ENCODE data around the gene IPO5.
A peak's percentile ranks its signal among the peaks of the same experiment; 100 is the strongest.
"Not testable (repeated sequence)": the region's sequence is repeated elsewhere in the genome, so short reads cannot be mapped to it uniquely, and the experiment has no call there.

Gene IPO5

DNA sequence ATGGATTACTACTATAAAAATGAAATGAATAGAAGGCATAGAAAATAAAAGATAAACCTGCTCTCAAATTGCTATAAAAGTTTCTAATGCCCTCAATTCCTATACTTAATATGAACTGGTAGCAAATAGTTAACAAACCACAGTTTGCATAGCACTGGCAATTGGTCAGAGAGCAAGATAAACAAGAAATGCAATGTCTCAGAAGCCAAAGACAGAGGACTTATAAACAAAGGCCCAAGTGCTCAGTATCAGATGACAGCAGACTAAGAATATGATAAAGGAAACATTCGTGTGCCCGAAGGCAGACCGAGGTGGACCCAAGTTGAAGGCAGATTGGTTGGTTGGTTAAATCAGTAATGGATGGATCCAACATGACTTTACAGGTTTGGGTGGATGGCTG is 50.6 kb downstream of the IPO5 start:
- Histone ChIP-seq H3K27ac (ENCODE audit: low read depth, low read length) (no peak overlapping the region), H3K4me3 (ENCODE audit: low read depth in 1 of 5, low read length in 5 of 5) (no peak overlapping the region), H3K4me1 (ENCODE audit: control insufficient read depth in 5 of 5, insufficient read depth in 5 of 5, low read length in 5 of 5) (no peaks in the 10 kb centered on the region), H3K27me3 (ENCODE audit: control insufficient read depth in 5 of 5, insufficient read depth in 4 of 5, low read length in 5 of 5) (no peaks in the 10 kb centered on the region), H3K9me3 (ENCODE audit: control insufficient read depth in 5 of 5, low read length in 5 of 5) (no peaks in the 10 kb centered on the region), H3K36me3 (ENCODE audit: control insufficient read depth in 5 of 5, insufficient read depth in 5 of 5, low read length in 5 of 5) (peaks cover 51 to 85% (median 69%) of the 10 kb centered on the region in 5 donors), H3K9ac (ENCODE audit: low read length in 5 of 5) (no peak overlapping the region)

DNA sequence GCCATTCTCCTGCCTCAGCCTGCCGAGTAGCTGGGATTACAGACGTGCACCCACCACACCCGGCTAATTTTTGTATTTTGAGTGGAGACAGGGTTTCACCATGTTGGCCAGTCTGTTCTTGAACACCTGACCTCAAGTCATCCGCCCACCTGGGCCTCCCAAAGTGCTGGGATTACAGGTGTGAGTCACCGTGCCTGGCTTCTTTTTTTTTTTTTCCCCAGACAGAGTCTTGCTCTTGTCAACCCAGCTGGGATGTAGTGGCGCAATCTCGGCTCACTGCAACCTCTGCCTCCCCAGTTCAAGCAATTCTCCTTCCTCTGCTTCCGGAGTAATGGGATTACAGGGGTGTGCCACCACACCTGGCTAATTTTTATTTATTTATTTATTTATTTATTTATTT is 51.5 kb downstream of the IPO5 start:
- H3K9me3 ChIP-seq (ENCODE audit: control insufficient read depth in 5 of 5, low read length in 5 of 5); H3K27me3 ChIP-seq (ENCODE audit: control insufficient read depth in 5 of 5, insufficient read depth in 4 of 5, low read length in 5 of 5); H3K9ac ChIP-seq (ENCODE audit: low read length in 5 of 5); H3K4me1 ChIP-seq (ENCODE audit: control insufficient read depth in 5 of 5, insufficient read depth in 5 of 5, low read length in 5 of 5); H3K4me3 ChIP-seq (ENCODE audit: low read depth in 1 of 5, low read length in 5 of 5); H3K27ac ChIP-seq (ENCODE audit: low read depth, low read length): not testable (repeated sequence)
- H3K36me3 ChIP-seq (ENCODE audit: control insufficient read depth in 5 of 5, insufficient read depth in 5 of 5, low read length in 5 of 5) = peaks cover 56 to 88% (median 74%) of the 10 kb centered on the region in 5 donors

DNA sequence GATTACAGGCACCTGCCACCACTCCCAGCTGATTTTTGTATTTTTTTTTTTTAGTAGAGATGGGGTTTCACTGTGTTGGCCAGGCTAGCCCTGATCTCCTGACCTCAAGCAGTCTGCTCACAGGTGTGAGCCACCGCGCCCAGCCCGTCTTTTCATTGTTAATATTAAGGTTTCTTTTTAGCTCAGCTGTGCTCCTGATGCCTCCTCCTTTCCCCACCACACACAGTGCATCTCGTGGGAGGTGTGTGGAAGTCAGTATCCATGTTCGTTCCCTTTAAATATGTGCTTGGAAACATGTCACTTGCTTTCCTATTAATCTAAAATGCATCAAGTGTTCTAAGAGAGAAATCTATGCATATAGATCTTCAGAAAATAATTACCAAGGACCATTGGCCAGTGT is 53.5 kb downstream of the IPO5 start:
- H3K9ac ChIP-seq (ENCODE audit: low read length in 5 of 5) = no peak overlapping the region
- no peak overlapping the region for H3K27ac ChIP-seq (ENCODE audit: low read depth, low read length)
- no peak overlapping the region for H3K4me3 ChIP-seq (ENCODE audit: low read depth in 1 of 5, low read length in 5 of 5)
- no peaks in the 10 kb centered on the region for H3K4me1 ChIP-seq (ENCODE audit: control insufficient read depth in 5 of 5, insufficient read depth in 5 of 5, low read length in 5 of 5)
- peaks cover 66 to 89% (median 74%) of the 10 kb centered on the region in 5 donors for H3K36me3 ChIP-seq (ENCODE audit: control insufficient read depth in 5 of 5, insufficient read depth in 5 of 5, low read length in 5 of 5)
- H3K9me3 ChIP-seq (ENCODE audit: control insufficient read depth in 5 of 5, low read length in 5 of 5) = no peaks in the 10 kb centered on the region
- H3K27me3 ChIP-seq (ENCODE audit: control insufficient read depth in 5 of 5, insufficient read depth in 4 of 5, low read length in 5 of 5) = no peaks in the 10 kb centered on the region

DNA sequence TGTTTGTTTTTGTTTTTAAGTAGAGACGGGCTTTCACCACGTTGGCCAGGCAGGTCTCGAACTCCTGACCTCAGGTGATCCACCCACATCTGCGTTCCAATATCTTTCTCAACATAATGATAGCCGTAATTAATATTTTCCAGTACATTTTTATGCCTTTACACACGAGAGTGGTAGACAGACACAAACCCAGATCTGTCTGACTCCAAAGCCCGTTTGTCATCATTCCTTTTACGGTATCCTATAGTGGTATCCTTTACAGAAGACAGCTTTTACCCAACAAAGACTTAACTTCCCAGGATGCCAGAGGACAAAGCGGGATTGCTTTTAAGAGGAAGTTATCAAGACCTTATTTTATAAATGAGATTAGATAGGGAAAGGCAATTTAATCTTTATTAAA is 59.8 kb downstream of the IPO5 start:
- Histone ChIP-seq H3K27me3 (ENCODE audit: control insufficient read depth in 5 of 5, insufficient read depth in 4 of 5, low read length in 5 of 5) (no peaks in the 10 kb centered on the region), H3K9me3 (ENCODE audit: control insufficient read depth in 5 of 5, low read length in 5 of 5) (no peaks in the 10 kb centered on the region), H3K9ac (ENCODE audit: low read length in 5 of 5) (no peak overlapping the region), H3K27ac (ENCODE audit: low read depth, low read length) (no peak overlapping the region), H3K4me3 (ENCODE audit: low read depth in 1 of 5, low read length in 5 of 5) (no peak overlapping the region), H3K36me3 (ENCODE audit: control insufficient read depth in 5 of 5, insufficient read depth in 5 of 5, low read length in 5 of 5) (peaks cover 55 to 84% (median 64%) of the 10 kb centered on the region in 5 donors), H3K4me1 (ENCODE audit: control insufficient read depth in 5 of 5, insufficient read depth in 5 of 5, low read length in 5 of 5) (no peaks in the 10 kb centered on the region)

DNA sequence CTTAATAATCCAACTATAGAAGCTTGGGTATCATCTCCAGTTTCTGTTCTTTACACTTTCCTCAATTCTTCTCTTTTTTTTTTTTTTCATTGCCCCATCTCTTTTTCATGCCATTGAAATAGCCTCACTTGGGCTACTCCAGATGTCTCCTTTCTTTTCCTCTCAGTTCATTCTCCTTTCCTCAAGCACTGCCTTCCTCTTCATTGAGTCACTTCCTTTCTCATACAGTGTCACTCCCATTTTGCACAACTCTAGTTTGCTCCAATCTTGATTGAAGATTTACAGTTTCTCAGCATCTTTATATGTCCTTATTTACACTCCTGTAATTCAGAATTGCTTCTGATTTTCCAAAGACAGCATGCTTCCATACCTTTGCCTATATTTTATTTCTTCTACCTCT is 61.3 kb downstream of the IPO5 start:
- H3K4me1 ChIP-seq (ENCODE audit: control insufficient read depth in 5 of 5, insufficient read depth in 5 of 5, low read length in 5 of 5) = no peaks in the 10 kb centered on the region
- H3K4me3 ChIP-seq (ENCODE audit: low read depth in 1 of 5, low read length in 5 of 5) = no peak overlapping the region
- no peak overlapping the region for H3K27ac ChIP-seq (ENCODE audit: low read depth, low read length)
- H3K27me3 ChIP-seq (ENCODE audit: control insufficient read depth in 5 of 5, insufficient read depth in 4 of 5, low read length in 5 of 5) = no peaks in the 10 kb centered on the region
- no peaks in the 10 kb centered on the region for H3K9me3 ChIP-seq (ENCODE audit: control insufficient read depth in 5 of 5, low read length in 5 of 5)
- no peak overlapping the region for H3K9ac ChIP-seq (ENCODE audit: low read length in 5 of 5)
- peaks cover 55 to 84% (median 60%) of the 10 kb centered on the region in 5 donors for H3K36me3 ChIP-seq (ENCODE audit: control insufficient read depth in 5 of 5, insufficient read depth in 5 of 5, low read length in 5 of 5)

DNA sequence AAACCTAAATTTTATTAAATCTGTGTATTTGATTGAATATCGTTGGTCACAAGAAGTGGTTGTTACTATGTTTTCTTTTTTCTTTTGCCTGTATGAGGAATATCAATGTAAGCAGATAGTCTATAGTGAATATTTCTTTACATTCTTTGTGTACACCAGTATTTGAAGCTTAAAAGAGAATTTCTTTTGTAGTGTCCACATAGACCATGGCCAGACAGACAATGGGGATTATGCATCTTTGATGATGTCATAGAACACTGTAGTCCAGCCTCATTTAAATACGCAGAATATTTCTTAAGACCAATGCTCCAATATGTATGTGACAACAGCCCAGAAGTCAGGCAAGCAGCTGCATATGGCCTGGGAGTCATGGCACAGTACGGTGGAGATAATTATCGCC is 64.8 kb downstream of the IPO5 start:
- Histone ChIP-seq H3K4me3 (ENCODE audit: low read depth in 1 of 5, low read length in 5 of 5) (no peak overlapping the region), H3K9me3 (ENCODE audit: control insufficient read depth in 5 of 5, low read length in 5 of 5) (no peaks in the 10 kb centered on the region), H3K27me3 (ENCODE audit: control insufficient read depth in 5 of 5, insufficient read depth in 4 of 5, low read length in 5 of 5) (no peaks in the 10 kb centered on the region), H3K36me3 (ENCODE audit: control insufficient read depth in 5 of 5, insufficient read depth in 5 of 5, low read length in 5 of 5) (peaks cover 47 to 76% (median 54%) of the 10 kb centered on the region in 5 donors), H3K4me1 (ENCODE audit: control insufficient read depth in 5 of 5, insufficient read depth in 5 of 5, low read length in 5 of 5) (no peaks in the 10 kb centered on the region), H3K9ac (ENCODE audit: low read length in 5 of 5) (no peak overlapping the region), H3K27ac (ENCODE audit: low read depth, low read length) (no peak overlapping the region)

DNA sequence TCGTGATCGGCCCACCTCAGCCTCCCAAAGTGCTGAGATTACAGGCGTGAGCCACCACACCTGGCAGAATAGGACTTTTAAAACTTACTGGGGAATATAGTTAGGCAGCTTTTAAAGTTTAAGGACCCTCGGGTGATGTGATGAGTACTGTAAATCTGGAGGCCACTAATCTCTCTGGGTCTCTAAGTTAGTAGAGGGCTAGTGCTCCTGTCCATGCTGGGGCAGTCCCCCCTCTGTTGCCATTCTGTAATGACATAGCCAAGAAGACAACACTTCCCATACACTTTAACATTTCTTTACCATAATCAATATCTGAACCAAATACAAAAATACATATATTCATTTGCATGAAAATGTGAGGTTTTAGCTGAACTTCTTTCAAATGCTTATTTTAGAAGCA is 65.7 kb downstream of the IPO5 start:
- no peak overlapping the region for H3K9ac ChIP-seq (ENCODE audit: low read length in 5 of 5)
- no peaks in the 10 kb centered on the region for H3K4me1 ChIP-seq (ENCODE audit: control insufficient read depth in 5 of 5, insufficient read depth in 5 of 5, low read length in 5 of 5)
- peaks cover 41 to 71% (median 54%) of the 10 kb centered on the region in 5 donors for H3K36me3 ChIP-seq (ENCODE audit: control insufficient read depth in 5 of 5, insufficient read depth in 5 of 5, low read length in 5 of 5)
- no peak overlapping the region for H3K4me3 ChIP-seq (ENCODE audit: low read depth in 1 of 5, low read length in 5 of 5)
- H3K9me3 ChIP-seq (ENCODE audit: control insufficient read depth in 5 of 5, low read length in 5 of 5) = no peaks in the 10 kb centered on the region
- H3K27me3 ChIP-seq (ENCODE audit: control insufficient read depth in 5 of 5, insufficient read depth in 4 of 5, low read length in 5 of 5) = no peaks in the 10 kb centered on the region
- H3K27ac ChIP-seq (ENCODE audit: low read depth, low read length) = no peak overlapping the region

DNA sequence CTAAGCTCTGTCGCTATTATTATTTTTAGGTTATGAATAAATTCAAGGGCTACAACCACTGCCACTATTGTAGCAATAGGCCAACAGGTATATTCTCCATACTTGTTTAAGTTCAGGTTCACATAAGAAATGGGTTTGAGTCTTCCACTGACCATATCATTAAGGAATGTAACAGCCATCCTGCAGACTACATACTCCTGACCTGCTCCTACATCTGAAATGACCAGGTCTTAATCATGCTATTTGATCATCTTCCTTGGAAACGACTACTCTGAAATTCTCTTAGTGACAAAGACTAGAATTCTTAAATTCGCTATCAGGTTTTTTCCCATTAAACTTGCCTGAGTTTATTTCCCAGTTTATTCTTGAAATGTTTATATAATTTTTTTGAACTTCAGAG is 66.8 kb downstream of the IPO5 start:
- Histone ChIP-seq H3K27ac (ENCODE audit: low read depth, low read length) (no peak overlapping the region), H3K4me1 (ENCODE audit: control insufficient read depth in 5 of 5, insufficient read depth in 5 of 5, low read length in 5 of 5) (no peaks in the 10 kb centered on the region), H3K4me3 (ENCODE audit: low read depth in 1 of 5, low read length in 5 of 5) (no peak overlapping the region), H3K9ac (ENCODE audit: low read length in 5 of 5) (no peak overlapping the region), H3K27me3 (ENCODE audit: control insufficient read depth in 5 of 5, insufficient read depth in 4 of 5, low read length in 5 of 5) (no peaks in the 10 kb centered on the region), H3K36me3 (ENCODE audit: control insufficient read depth in 5 of 5, insufficient read depth in 5 of 5, low read length in 5 of 5) (peaks cover 33 to 63% (median 53%) of the 10 kb centered on the region in 5 donors), H3K9me3 (ENCODE audit: control insufficient read depth in 5 of 5, low read length in 5 of 5) (no peaks in the 10 kb centered on the region)

DNA sequence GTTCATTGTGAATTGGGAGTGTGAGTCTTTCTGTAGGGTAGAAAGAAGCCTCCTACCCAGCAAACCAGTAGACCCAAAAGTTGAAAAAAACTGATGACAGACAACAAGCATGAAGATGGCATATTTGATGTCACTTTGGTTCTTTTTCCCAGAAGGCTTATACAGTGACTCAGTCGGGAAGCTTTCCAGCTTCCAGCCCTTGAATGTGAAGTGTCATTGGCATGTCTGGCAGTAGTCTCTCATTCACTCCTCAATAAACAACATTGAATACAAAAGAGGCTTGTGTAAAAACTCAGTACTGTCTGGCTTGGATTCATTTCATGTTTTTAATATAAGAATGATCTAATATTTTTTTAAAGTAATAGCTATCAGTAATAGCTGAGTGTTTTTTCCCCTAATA is 68.7 kb downstream of the IPO5 start:
- H3K9ac ChIP-seq (ENCODE audit: low read length in 5 of 5) = no peak overlapping the region
- H3K4me3 ChIP-seq (ENCODE audit: low read depth in 1 of 5, low read length in 5 of 5) = no peak overlapping the region
- no peaks in the 10 kb centered on the region for H3K27me3 ChIP-seq (ENCODE audit: control insufficient read depth in 5 of 5, insufficient read depth in 4 of 5, low read length in 5 of 5)
- peaks cover 19 to 48% (median 38%) of the 10 kb centered on the region in 5 donors for H3K36me3 ChIP-seq (ENCODE audit: control insufficient read depth in 5 of 5, insufficient read depth in 5 of 5, low read length in 5 of 5)
- H3K9me3 ChIP-seq (ENCODE audit: control insufficient read depth in 5 of 5, low read length in 5 of 5) = no peaks in the 10 kb centered on the region
- H3K4me1 ChIP-seq (ENCODE audit: control insufficient read depth in 5 of 5, insufficient read depth in 5 of 5, low read length in 5 of 5) = peaks cover 0 to 9% (median 6%) of the 10 kb centered on the region in 5 donors
- peak overlapping the region; percentile 61 for H3K27ac ChIP-seq (ENCODE audit: low read depth, low read length)

DNA sequence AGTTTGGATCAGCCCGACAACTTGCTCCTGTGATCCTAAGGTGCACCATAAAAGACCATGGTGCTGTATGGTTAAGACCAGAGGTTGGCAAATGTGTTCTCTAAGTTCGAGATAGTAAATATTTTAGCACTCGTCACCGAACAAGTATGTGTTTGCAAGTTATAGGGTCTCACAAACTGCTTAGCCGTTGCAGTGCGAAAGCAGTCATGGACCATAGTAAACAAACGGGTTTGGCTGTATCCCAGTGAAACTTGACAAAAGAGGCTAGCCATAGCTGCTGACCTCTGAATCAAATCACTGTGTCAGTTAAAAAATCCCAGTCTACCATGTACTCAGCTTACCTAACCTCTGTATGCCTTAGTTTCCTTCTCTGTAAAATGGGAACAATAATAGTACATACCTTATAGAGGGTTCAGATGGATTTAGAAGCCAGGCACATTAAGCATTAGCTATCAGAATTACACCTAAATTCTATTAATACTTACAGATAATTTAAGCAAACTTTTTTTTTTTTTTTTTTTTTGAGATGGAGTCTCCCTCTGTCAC is 72.1 kb downstream of the IPO5 start:
- no peak overlapping the region for H3K27ac ChIP-seq (ENCODE audit: low read depth, low read length)
- peaks cover 0 to 9% (median 6%) of the 10 kb centered on the region in 5 donors for H3K4me1 ChIP-seq (ENCODE audit: control insufficient read depth in 5 of 5, insufficient read depth in 5 of 5, low read length in 5 of 5)
- no peak overlapping the region for H3K9ac ChIP-seq (ENCODE audit: low read length in 5 of 5)
- H3K4me3 ChIP-seq (ENCODE audit: low read depth in 1 of 5, low read length in 5 of 5) = no peak overlapping the region
- H3K27me3 ChIP-seq (ENCODE audit: control insufficient read depth in 5 of 5, insufficient read depth in 4 of 5, low read length in 5 of 5) = no peaks in the 10 kb centered on the region
- H3K9me3 ChIP-seq (ENCODE audit: control insufficient read depth in 5 of 5, low read length in 5 of 5) = no peaks in the 10 kb centered on the region
- peaks cover 5 to 19% (median 15%) of the 10 kb centered on the region in 5 donors for H3K36me3 ChIP-seq (ENCODE audit: control insufficient read depth in 5 of 5, insufficient read depth in 5 of 5, low read length in 5 of 5)

Data from subcutaneous abdominal adipose tissue (tissue), 5 donors.